ENCODE data around the gene CLCF1. TPM values are rescaled to one million over a fixed set of nuclear protein-coding genes. Genes with fewer than 3 reads are reported as not detected.

The CLCF1 gene
- total and polyA plus RNA-seq, 2 of the 13 experiments (the other 11 are each of a cell fraction or from before 2014, with no cell fraction given) = 0.49 to 0.78 TPM

DNA sequence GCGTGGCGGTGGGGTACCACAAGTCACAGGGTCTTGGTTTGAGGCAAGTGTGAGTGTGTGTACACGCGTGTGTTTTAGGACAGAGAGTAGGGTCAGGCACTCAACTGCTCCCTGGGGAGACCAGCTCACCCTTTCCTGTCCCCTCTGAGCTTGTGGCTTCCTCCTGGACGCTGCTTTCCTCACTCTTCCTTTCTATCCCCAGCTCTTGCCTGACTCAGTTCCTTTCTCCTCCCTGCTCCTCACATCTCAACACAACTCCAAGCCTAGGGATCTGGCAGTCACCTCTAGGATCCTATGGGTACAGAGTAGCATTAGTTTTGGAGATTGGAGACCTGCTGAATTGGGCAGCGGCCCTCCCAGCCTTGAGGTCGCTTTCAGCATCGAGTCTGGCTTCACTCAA lies 4.1 kb downstream of the CLCF1 start (continued):
- TF ChIP-seq, protein P1, sequence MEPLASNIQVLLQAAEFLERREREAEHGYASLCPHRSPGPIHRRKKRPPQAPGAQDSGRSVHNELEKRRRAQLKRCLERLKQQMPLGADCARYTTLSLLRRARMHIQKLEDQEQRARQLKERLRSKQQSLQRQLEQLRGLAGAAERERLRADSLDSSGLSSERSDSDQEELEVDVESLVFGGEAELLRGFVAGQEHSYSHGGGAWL (CRISPR knock-in tag; IDR thresholded peaks at IDR 0.05) = no peak
- TF ChIP-seq, protein P2, sequence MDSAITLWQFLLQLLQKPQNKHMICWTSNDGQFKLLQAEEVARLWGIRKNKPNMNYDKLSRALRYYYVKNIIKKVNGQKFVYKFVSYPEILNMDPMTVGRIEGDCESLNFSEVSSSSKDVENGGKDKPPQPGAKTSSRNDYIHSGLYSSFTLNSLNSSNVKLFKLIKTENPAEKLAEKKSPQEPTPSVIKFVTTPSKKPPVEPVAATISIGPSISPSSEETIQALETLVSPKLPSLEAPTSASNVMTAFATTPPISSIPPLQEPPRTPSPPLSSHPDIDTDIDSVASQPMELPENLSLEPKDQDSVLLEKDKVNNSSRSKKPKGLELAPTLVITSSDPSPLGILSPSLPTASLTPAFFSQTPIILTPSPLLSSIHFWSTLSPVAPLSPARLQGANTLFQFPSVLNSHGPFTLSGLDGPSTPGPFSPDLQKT (CRISPR knock-in tag; IDR thresholded peaks at IDR 0.05; ENCODE audit: borderline replicate concordance) = no peak
- TF ChIP-seq, protein P3, sequence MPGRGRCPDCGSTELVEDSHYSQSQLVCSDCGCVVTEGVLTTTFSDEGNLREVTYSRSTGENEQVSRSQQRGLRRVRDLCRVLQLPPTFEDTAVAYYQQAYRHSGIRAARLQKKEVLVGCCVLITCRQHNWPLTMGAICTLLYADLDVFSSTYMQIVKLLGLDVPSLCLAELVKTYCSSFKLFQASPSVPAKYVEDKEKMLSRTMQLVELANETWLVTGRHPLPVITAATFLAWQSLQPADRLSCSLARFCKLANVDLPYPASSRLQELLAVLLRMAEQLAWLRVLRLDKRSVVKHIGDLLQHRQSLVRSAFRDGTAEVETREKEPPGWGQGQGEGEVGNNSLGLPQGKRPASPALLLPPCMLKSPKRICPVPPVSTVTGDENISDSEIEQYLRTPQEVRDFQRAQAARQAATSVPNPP (CRISPR knock-in tag; IDR thresholded peaks at IDR 0.05) = no peak
- TF ChIP-seq ZNF549 (CRISPR knock-in tag; IDR thresholded peaks at IDR 0.05) = no peak
- TF ChIP-seq ZNF10 (CRISPR knock-in tag; IDR thresholded peaks at IDR 0.05; ENCODE audit: borderline replicate concordance, low read depth) = no peak
- no peak for TF ChIP-seq SCMH1 (CRISPR knock-in tag; IDR thresholded peaks at IDR 0.05; ENCODE audit: borderline replicate concordance)
- TF ChIP-seq FOSL2 (CRISPR knock-in tag; IDR thresholded peaks at IDR 0.05) = no peak
- TF ChIP-seq, protein P4, sequence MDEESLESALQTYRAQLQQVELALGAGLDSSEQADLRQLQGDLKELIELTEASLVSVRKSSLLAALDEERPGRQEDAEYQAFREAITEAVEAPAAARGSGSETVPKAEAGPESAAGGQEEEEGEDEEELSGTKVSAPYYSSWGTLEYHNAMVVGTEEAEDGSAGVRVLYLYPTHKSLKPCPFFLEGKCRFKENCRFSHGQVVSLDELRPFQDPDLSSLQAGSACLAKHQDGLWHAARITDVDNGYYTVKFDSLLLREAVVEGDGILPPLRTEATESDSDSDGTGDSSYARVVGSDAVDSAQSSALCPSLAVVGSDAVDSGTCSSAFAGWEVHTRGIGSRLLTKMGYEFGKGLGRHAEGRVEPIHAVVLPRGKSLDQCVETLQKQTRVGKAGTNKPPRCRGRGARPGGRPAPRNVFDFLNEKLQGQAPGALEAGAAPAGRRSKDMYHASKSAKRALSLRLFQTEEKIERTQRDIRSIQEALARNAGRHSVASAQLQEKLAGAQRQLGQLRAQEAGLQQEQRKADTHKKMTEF (CRISPR knock-in tag; IDR thresholded peaks at IDR 0.05) = no peak
- no peak for TF ChIP-seq MED13 (CRISPR knock-in tag; IDR thresholded peaks at IDR 0.05)
- no peak for TF ChIP-seq CHD4 (IDR thresholded peaks at IDR 0.05; ENCODE audit: borderline replicate concordance, low read length)
- TF ChIP-seq ZNF235 (CRISPR knock-in tag; IDR thresholded peaks at IDR 0.05; ENCODE audit: borderline replicate concordance) = no peak

Data from HepG2 (cell line).